IPS-18a (cell line): Measurements from ENCODE around the gene DHX29.

ENCODE experiments used
- H3K27ac ChIP-seq: one replicate; pipeline ENCODE4 v1.5.1; 2013; ENCODE audit warnings: low read length
- H3K27me3 ChIP-seq: one replicate; pipeline ENCODE4 v1.6.1; 2013; ENCODE audit warnings: mild to moderate bottlenecking, low read length; ENCODE audit not compliant: control insufficient read depth, insufficient read depth
- H3K36me3 ChIP-seq: one replicate; pipeline ENCODE4 v1.6.1; 2013; ENCODE audit warnings: low read depth, low read length; ENCODE audit not compliant: control insufficient read depth
- H3K4me1 ChIP-seq: one replicate; pipeline ENCODE4 v1.6.1; 2013; ENCODE audit warnings: low read depth, low read length; ENCODE audit not compliant: control insufficient read depth
- H3K4me3 ChIP-seq: one replicate; pipeline ENCODE4 v1.5.1; 2013; ENCODE audit warnings: low read length
- H3K9ac ChIP-seq: one replicate; pipeline ENCODE4 v1.6.1; 2013; ENCODE audit warnings: mild to moderate bottlenecking, low read length, moderate library complexity
- H3K9me3 ChIP-seq: one replicate; pipeline ENCODE4 v1.6.1; 2013; ENCODE audit warnings: low read depth, low read length; ENCODE audit not compliant: control insufficient read depth

Gene DHX29

GRCh38 chr5:55308254-55308836 lies 851 bp upstream of the DHX29 start:
- Histone ChIP-seq H3K4me3 (peak overlapping the region; percentile 91), H3K4me1 (peaks cover 3% of the 10 kb centered on the region), H3K27me3 (no peaks in the 10 kb centered on the region), H3K9ac (peak overlapping the region; percentile 97), H3K36me3 (no peaks in the 10 kb centered on the region), H3K27ac (peak overlapping the region; percentile 90), H3K9me3 (no peaks in the 10 kb centered on the region)

- Histone ChIP-seq H3K4me3 (peak overlapping the region; percentile 91), H3K27ac (no peak overlapping the region), H3K36me3 (no peaks in the 10 kb centered on the region), H3K4me1 (peaks cover 3% of the 10 kb centered on the region), H3K27me3 (no peaks in the 10 kb centered on the region), H3K9ac (peak overlapping the region; percentile 97), H3K9me3 (no peaks in the 10 kb centered on the region)
These were observed 682 bp downstream of the DHX29 start for GRCh38 chr5:55306641-55307382.

- Histone ChIP-seq H3K4me1 (peaks cover 3% of the 10 kb centered on the region), H3K4me3 (no peak overlapping the region), H3K9ac (no peak overlapping the region)
These were observed 2.1 kb downstream of the DHX29 start for GRCh38 chr5:55305345-55305744.

GRCh38 chr5:55304584-55304983 lies 2.9 kb downstream of the DHX29 start:
- no peak overlapping the region for H3K9ac ChIP-seq
- no peak overlapping the region for H3K4me3 ChIP-seq
- H3K36me3 ChIP-seq = no peaks in the 10 kb centered on the region
- H3K27me3 ChIP-seq = no peaks in the 10 kb centered on the region
- no peak overlapping the region for H3K27ac ChIP-seq
- peaks cover 1% of the 10 kb centered on the region for H3K4me1 ChIP-seq
- no peaks in the 10 kb centered on the region for H3K9me3 ChIP-seq

More at GRCh38 chr5:55305345-55305744, 2.1 kb downstream of the DHX29 start:
- Histone ChIP-seq H3K27me3 (no peaks in the 10 kb centered on the region), H3K9me3 (no peaks in the 10 kb centered on the region), H3K36me3 (no peaks in the 10 kb centered on the region), H3K27ac (no peak overlapping the region)

- Histone ChIP-seq H3K9me3 (no peaks in the 10 kb centered on the region), H3K27me3 (no peaks in the 10 kb centered on the region), H3K27ac (no peak overlapping the region), H3K36me3 (no peaks in the 10 kb centered on the region), H3K4me1 (no peaks in the 10 kb centered on the region), H3K9ac (no peak overlapping the region), H3K4me3 (no peak overlapping the region)
These were observed 4.2 kb downstream of the DHX29 start for GRCh38 chr5:55303238-55303690.

GRCh38 chr5:55300890-55301289 lies 6.6 kb downstream of the DHX29 start:
- Histone ChIP-seq H3K27ac (no peak overlapping the region), H3K36me3 (peaks cover 9% of the 10 kb centered on the region), H3K27me3 (no peaks in the 10 kb centered on the region), H3K9me3 (no peaks in the 10 kb centered on the region), H3K9ac (no peak overlapping the region), H3K4me1 (no peaks in the 10 kb centered on the region), H3K4me3 (no peak overlapping the region)

- no peak overlapping the region for H3K27ac ChIP-seq
- no peaks in the 10 kb centered on the region for H3K4me1 ChIP-seq
- H3K4me3 ChIP-seq = no peak overlapping the region
- H3K27me3 ChIP-seq = no peaks in the 10 kb centered on the region
- no peaks in the 10 kb centered on the region for H3K9me3 ChIP-seq
- H3K9ac ChIP-seq = no peak overlapping the region
- H3K36me3 ChIP-seq = peaks cover 53% of the 10 kb centered on the region
These were observed 12.6 kb downstream of the DHX29 start for GRCh38 chr5:55294935-55295334.

GRCh38 chr5:55290991-55291390 lies 16.5 kb downstream of the DHX29 start:
- Histone ChIP-seq H3K4me3 (no peak overlapping the region), H3K36me3 (peaks cover 62% of the 10 kb centered on the region), H3K27ac (no peak overlapping the region), H3K4me1 (no peaks in the 10 kb centered on the region), H3K9ac (no peak overlapping the region), H3K27me3 (no peaks in the 10 kb centered on the region), H3K9me3 (no peaks in the 10 kb centered on the region)

GRCh38 chr5:55289808-55290207 lies 17.7 kb downstream of the DHX29 start:
- Histone ChIP-seq H3K27ac (no peak overlapping the region), H3K9ac (no peak overlapping the region), H3K27me3 (no peaks in the 10 kb centered on the region), H3K4me3 (no peak overlapping the region), H3K9me3 (no peaks in the 10 kb centered on the region), H3K36me3 (peaks cover 64% of the 10 kb centered on the region), H3K4me1 (no peaks in the 10 kb centered on the region)

- Histone ChIP-seq H3K27ac (no peak overlapping the region), H3K9me3 (no peaks in the 10 kb centered on the region), H3K27me3 (no peaks in the 10 kb centered on the region), H3K4me3 (no peak overlapping the region), H3K4me1 (no peaks in the 10 kb centered on the region), H3K9ac (no peak overlapping the region), H3K36me3 (peaks cover 53% of the 10 kb centered on the region)
These were observed 21.0 kb downstream of the DHX29 start for GRCh38 chr5:55286411-55286933.

GRCh38 chr5:55278778-55279177 lies 28.7 kb downstream of the DHX29 start:
- H3K9ac ChIP-seq = no peak overlapping the region
- H3K9me3 ChIP-seq = no peaks in the 10 kb centered on the region
- no peaks in the 10 kb centered on the region for H3K27me3 ChIP-seq
- H3K36me3 ChIP-seq = peaks cover 53% of the 10 kb centered on the region
- H3K27ac ChIP-seq = no peak overlapping the region
- no peak overlapping the region for H3K4me3 ChIP-seq
- H3K4me1 ChIP-seq = no peaks in the 10 kb centered on the region

- Histone ChIP-seq H3K4me3 (no peak overlapping the region), H3K27me3 (no peaks in the 10 kb centered on the region), H3K9me3 (no peaks in the 10 kb centered on the region), H3K9ac (no peak overlapping the region), H3K36me3 (peaks cover 58% of the 10 kb centered on the region), H3K27ac (no peak overlapping the region), H3K4me1 (no peaks in the 10 kb centered on the region)
These were observed 30.7 kb downstream of the DHX29 start for GRCh38 chr5:55276771-55277170.
